GM21717 (cell line): ENCODE measurements around the gene COL8A1.
"Not testable (repeated sequence)": the region's sequence is repeated elsewhere in the genome, so short reads cannot be mapped to it uniquely, and the experiment has no call there.

ENCODE experiments used
- ATAC-seq: cut with Tn5 transposase; IDR thresholded peaks from one replicate; pipeline ENCODE4 v1.9.1; 2021; ENCODE audit warnings: mild to moderate bottlenecking, moderate library complexity; ENCODE audit not compliant: unreplicated experiment

The COL8A1 gene

GRCh38 chr3:99702953-99703943 lies 64.9 kb downstream of the COL8A1 start:
- no peak for ATAC-seq

- ATAC-seq: no peak
Observed at GRCh38 chr3:99704417-99704816, 66.0 kb downstream of the COL8A1 start.

DNA sequence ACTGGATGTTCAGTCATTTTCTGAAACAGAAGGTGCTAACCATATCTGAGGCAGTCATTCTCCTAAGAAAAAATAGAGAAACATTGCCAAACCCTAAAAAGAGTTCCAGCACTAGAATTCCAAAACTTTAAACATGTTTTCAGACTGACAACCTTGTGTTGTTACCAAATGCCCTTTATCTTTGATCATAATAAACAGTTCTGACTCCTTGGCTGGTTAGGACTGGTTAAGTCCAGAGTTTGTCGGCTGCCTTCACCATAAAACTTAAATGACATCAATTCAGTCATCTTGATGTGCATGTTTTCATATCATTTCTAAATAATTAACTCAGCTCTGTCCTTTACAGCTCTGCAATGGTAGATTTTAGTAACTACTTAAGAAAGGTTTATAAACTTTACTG lies 68.0 kb downstream of the COL8A1 start:
- no peak for ATAC-seq

- no peak for ATAC-seq
Observed at GRCh38 chr3:99708207-99708745, 69.9 kb downstream of the COL8A1 start.

- no peak for ATAC-seq
Observed at GRCh38 chr3:99709686-99710085, 71.3 kb downstream of the COL8A1 start.

DNA sequence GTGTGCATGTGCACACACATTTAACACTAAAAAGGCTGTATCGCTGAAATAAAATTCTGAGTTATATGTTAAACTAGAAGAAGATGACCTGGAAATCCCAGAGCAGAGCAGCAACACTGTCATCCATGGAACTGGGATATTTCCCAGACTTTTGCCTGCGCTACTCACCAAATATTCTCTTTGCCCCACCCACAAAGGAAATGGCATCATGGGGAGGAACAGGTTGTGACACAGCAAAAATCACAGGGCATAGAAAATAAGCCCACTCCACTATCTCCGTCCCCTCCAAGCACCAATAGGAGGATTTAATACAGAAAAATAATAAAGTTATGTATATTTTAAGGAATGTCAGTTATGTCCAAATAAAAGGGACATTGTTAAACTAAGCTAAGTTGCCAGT lies 71.7 kb downstream of the COL8A1 start:
- ATAC-seq: no peak

GRCh38 chr3:99711351-99711750 lies 73.0 kb downstream of the COL8A1 start:
- ATAC-seq: no peak

DNA sequence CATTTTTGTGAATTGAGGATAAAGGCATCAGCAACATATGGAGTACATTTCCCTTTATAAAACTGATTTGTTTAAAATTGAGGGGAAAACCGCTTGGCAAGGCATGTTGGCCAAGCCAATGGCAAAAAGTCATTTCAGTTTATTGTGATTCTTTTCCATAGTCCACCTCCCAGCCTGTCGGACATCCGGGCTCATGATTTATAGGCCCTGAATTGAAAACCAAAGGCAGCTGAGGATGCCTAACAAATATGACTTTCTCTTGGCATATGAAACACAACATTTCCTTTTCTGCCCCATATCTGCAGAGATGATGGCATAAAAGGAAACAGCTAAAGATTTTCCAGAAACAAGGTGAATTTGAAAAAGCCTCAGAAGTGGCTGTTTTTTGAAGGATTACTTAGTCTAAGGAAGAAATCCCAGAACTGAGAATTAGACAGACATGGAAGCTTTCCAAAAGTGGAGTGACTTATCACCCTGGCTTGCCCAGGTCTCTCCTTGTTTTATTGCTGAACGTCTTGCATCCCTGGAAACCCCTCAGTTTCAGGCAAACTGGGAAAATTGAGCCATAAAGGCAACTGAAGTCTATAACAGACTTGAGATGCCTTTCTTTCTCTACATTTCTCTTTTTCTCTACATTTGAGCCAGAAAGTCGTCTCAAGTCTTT lies 74.0 kb downstream of the COL8A1 start:
- no peak for ATAC-seq

- no peak for ATAC-seq
Observed at GRCh38 chr3:99713440-99713839, 75.0 kb downstream of the COL8A1 start.

- ATAC-seq: no peak
Observed at GRCh38 chr3:99714146-99714545, 75.8 kb downstream of the COL8A1 start.

DNA sequence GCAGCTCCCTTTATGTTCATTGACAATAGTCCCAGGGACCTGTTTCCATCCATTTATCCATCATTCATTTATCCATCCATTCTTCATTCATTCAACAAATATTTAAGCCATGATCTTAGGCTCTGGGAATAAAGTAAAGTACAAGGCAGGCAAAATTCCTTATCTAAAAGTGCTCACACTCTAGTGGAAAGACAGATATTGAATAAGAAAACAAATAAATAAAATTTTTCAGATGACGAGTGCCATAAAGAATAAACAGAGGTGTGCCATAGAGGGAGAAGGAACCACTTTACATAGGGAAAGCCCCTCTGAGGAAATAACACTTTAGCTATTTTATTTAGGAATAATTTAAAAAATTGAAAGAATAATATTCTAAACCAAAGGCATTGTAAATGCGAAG lies 76.2 kb downstream of the COL8A1 start:
- no peak for ATAC-seq

DNA sequence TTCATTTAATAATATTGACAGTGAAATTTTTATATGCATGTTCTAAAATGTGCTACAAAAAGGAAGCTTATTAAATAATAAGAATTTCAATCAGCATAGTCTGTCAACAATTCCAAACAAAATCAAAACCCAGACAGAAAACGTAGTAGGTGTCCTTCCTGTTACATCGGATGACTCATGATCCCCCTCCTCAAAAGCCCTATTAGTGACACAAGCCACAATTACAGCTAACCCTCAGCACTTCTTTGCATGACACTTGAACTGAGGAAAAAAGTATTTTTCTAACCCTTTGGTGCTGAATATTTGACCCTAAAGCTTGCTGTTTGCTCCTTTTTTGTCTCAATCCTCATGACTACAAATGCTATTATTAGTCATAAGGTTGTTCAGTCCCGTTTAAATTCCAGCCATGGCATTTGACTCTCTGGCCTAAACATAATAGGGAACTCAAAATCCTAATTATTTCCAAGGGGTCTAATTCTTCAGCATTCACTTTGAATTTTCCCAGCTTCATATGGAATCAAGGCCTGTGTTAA lies 78.1 kb downstream of the COL8A1 start:
- no peak for ATAC-seq

GRCh38 chr3:99720985-99721632 lies 82.7 kb downstream of the COL8A1 start:
- ATAC-seq: no peak

- ATAC-seq: no peak
Observed at GRCh38 chr3:99721633-99722007, 83.2 kb downstream of the COL8A1 start.

DNA sequence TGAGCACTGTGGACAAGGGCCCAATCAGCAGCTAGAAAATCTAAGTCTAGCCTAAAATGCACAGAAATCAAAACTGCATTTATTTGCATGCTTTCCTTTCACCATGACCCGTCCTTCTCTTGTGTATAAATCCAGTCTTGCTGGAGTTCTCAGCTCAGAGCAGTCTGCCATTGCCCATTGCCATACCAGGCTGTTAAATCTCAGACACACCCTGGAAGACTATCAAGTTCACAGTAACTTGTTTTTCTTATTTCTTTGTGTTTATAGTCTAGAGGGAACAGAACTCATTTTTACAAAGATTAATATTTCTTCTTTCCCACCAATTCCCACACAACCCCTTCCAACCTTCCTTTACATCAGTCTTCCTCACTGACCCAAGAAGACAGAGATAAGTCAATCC lies 85.9 kb downstream of the COL8A1 start:
- ATAC-seq: no peak

DNA sequence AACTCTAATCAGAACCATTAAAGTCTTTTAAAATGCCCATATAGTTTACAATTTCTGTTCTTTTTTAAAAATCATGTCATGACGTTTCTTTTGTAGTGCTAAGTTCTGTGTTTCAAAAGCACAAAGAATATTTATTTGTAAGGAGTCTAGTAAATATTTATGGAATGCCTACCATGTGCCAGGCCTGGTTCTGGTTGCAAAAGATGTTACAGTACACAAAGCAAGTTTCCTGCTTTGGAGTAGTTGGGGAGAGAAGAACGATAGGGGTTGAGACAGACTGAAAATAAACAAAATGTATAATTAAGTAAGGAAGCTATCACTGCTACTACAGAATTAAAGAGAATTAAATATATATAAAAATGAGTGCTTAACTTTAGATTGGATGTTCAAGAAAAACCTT lies 92.5 kb downstream of the COL8A1 start:
- ATAC-seq: no peak

GRCh38 chr3:99731499-99731898 lies 93.1 kb downstream of the COL8A1 start:
- ATAC-seq: no peak

GRCh38 chr3:99740371-99740770 lies 102.0 kb downstream of the COL8A1 start:
- ATAC-seq: not testable (repeated sequence)

DNA sequence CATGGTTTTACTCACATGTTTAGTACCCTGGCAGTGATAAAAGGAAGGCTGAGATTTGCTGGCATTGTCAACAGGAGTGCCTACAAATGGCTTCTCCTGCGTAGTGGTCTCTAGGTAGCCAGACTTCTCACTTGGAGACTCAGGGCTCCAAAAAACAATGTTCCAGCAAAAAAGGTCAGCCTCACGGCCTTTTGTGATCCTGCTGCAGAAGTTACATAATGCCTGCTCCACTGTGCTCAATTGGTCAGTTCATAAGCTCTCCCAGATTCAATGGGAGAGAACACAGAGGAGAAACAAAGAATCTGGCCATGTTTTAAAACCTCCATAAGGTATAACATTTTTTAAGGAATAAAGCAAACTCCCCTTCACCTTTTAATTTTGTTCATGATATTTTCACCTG lies 103.2 kb downstream of the COL8A1 start:
- ATAC-seq: no peak

DNA sequence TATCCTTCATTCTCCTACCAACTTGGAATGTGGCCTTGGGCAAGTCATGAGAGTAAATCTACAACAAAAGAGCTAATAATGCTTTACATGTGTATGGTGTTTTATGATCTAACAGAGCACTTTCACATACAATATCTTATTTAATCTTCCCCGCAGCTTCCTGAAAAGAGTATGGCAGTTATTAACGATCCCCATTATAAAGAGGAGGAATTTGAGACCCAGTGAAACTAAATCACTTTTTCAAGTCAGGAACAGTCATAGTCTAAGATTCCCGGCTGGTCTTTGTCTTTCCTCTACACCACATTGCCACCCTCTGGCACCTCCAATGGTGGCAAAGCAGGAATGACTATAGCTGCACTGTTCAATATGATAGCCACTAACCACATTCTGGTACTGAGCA lies 109.5 kb downstream of the COL8A1 start:
- no peak for ATAC-seq

- ATAC-seq: no peak
Observed at GRCh38 chr3:99751649-99752048, 113.3 kb downstream of the COL8A1 start.
